HG03196 (cell line): Measurements from ENCODE around the gene CACNA2D3.
"Not testable (repeated sequence)": the region's sequence is repeated elsewhere in the genome, so short reads cannot be mapped to it uniquely, and the experiment has no call there.

Experiments used
- ATAC-seq: cut with Tn5 transposase; IDR thresholded peaks from one replicate; pipeline ENCODE4 v1.9.1; 2021; ENCODE audit not compliant: unreplicated experiment

Gene CACNA2D3

DNA sequence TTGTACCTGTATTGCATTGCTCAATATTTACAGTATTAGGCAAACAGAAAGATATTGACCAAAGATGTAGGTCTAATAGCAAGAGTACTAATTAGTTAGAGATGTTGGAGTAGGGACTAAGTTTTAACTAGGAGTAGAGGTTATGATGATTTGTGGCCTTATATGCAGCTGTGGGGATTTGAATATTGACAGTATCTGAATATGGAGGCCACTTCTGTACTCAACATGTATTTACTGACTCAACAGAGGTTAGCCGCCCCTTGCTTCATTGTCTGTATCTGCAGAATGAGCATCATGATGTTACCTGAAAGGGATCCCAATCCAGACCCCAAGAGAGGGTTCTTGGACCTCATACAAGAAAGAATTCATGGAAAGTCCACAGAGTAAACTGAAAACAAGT, 855.1 kb downstream of the CACNA2D3 start:
- no peak for ATAC-seq

DNA sequence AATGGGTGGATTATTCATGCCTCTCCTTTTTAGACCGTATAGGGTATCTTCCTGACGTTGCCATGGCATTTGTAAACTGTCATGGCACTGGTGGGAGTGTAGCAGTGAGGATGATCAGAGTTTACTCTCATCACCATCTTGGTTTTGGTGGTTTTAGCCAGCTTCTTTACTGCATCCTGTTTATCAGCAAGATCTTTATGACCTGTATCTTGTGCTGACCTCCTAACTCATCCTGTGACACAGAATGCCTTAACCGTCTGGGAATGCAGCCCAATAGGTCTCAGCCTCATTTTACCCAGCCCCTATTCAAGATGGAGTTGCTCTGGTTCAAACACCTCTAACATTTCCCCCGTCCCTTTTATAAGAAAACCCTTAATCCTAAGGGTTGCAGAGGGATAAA, 855.6 kb downstream of the CACNA2D3 start:
- ATAC-seq, result not testable (repeated sequence)

DNA sequence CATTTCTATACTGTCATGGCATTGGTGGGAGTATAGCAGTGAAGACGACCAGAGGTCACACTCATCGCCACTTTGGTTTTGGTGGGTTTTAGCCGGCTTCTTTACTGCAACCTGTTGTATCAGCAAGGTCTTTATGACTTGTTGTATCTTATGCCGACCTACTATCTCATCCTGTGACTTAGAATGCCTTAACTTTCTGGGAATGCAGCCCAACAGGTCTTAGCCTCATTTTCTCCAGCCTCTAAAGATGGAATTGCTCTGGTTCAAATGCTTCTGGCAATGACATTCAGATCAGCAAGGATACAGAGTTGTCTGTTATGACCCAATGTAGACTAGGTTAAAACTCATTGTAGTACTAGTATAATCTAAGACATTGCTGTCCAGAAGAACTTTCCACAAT, 860.5 kb downstream of the CACNA2D3 start:
- no peak for ATAC-seq

DNA sequence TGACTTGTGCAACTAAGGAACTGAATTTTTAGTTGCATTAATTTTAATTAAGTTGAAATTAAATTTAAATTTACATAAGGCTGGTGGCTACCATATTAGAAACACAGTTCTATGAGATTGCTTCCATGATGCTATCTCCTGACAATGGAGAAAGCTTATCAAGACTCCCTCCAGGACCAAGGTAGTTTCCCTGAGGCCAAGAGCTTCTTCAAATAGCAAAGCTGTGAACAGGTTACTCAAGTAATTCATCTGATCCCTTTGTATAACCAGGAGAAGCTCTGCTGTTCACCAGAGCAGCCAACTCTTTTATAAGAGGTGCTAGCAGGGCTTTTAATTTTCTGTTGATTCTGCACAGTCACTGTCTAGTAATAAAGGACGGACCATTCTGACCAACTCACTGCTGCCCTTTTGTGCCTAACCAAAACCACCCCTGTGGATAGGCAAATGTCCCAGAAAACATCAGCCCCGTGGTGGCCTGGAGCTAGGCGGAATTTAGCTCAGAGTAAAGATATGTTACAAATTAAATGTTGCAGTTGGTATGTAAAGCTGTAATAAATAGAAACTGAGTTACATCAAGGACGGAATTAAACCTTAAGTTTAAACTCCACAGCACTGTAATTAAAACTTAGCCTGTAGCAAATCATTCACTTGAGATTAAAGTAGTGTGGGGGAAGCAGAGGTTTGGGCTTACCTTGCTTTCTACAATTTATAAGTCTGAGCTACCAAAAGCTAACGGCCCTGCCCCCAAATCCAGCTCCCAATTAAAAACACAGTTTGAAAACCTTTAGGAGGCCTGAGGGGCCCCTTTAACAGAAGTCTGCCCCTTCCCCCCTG, 861.1 kb downstream of the CACNA2D3 start:
- no peak for ATAC-seq

DNA sequence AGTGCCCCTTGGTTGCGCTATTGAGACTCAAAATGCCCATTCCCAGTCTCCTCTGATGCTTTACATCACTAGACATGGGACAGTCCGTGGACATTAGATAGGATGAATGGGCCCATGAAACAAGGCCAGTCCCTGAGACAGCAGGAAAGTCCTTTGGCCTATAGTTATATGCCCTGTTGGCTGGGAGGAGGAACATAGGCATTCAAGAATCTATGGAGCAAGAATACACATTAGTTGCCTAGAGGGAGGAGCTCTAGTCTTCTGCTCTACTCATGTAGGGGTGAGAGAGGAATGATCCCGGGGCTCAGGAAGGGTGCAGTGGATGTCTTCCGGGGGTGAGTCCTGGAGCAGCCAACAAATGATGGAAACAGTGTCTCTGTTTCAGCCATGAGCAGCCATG, 863.5 kb downstream of the CACNA2D3 start:
- no peak for ATAC-seq

DNA sequence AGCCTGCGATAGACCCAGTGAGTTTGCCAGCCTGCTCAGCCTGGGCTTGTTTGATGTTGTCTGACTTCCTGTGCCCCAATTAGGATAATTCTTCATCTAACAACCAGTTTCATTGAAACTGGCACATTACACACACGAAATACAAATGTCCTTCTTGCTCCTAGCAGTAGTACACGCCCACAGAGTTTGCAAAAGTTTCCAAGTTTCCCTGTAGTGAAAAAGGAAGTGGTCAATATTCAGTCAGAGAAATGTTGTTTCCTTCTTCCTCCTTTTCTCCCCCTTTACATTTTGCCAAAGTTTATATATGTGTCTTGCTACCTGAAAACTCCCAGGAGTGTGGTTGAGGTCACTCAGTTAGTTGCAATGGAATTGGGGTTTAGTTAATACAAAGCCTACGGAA, 863.9 kb downstream of the CACNA2D3 start:
- no peak for ATAC-seq

DNA sequence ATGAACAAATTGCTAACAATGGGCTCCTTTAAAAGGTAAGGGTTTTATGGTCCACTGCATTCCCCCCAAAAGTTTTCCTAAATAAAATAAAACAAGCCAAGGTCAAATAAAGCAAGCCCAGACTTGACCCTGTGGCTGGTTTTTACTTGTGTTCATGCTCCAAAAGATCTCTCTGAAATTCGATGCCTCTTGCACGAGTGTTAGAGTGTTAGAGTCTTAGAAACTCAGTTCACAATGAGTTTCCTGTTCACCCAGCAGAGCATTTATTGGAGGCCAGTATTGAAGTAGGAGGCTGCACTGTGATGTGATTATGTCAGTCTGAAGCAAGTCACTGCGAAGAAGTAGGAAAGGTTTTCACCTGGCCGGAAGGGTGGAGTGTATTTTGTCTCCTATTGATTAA, 865.4 kb downstream of the CACNA2D3 start:
- ATAC-seq, result no peak

DNA sequence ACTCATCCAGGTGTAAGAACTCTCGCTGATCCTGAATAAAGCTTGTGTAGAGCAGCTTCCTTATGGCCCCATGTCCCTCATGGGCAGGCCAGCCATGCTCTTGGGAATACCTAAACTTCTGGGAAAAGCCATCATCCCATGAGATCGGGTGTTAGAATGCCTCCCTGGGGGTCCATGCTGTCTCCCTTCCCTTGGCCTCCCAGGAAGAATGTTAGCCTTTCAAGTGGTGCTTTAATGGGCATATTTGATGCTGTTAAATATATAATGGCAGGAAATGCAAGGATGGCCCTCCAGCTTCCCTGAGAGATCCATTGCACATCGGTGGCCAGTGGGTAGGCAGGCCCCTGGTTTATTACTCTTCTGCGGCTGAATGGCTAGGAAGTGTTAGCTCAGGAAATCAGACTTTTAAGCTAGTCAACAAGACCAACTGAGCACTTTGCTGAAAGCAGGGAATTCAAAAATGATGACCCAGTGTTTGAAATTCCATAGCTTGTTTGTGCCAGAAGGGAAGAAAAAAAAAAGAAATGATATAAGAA, 866.0 kb downstream of the CACNA2D3 start:
- no peak for ATAC-seq

DNA sequence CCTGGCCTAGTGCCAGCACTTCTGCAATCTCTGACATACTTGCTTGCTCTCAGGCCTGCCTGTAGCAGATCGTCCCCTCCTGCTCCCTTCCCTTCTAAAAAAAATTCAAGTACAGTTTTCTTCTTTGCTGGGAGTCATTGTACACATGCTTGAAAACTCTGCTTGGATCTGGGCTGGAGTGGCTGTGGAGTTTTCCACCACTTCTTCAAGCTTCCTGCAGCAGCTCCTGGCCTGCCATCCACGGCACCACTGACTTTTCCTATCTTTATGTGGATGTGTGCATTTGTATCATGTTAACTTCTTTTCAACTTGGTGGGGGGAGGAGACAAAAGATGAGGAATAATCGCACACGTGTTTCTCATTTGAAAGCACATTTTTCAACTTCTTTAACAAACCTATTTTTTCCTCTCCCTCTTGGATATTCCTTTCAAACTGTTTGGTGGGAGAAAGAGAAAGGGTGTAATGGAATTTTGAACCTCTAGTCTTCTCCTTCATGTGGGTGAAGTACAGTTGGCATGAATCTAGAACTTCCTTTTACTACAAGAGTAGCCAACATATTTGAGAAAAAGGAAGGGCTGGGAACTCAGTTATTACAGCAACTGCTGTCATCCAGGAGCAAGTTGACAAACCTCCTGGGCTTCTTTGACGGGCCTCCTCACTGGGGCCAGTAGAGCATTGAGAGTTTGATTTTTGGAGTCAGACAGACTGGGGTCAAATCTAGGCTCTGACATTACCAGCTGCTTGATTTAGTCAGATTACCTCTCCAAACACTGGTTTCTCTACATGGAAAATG, 866.7 kb downstream of the CACNA2D3 start:
- no peak for ATAC-seq

DNA sequence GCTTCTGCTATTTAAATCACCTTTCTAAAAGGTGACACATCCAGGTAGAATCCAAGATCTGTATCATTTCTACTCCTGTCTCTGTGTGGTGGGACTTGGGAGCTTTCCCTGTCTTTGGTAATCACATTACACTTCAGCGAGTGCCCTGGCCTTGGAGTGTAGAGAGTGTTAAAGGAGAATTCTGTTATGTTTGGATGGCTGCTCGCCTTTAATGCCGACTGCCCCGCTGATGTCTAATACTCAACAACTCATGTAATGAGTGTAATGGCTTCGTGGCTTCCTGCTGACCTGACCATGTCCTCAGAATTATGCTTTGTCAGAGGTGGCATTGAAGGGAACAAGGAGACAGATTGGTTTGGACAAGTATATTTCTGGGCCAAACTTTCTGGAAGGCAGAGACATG, 871.8 kb downstream of the CACNA2D3 start:
- no peak for ATAC-seq

DNA sequence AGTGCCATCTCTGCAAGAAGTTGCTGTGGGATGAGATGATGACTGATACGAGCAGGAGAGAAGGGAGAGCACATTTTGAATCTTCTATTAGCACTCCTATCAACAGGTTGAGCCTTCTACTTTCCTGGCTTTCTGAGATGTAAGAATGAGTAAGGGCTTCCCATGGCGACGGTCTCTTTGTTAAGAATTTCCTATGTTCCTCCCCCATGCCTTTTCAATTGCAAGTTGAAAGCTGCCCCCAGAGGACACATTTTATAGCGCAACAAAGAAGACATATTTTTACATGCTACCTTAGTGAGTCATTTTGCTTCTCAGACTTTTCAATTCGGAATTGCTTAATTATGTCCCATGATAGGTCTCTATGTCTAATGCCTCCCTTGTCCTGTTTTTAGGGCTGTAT, 876.8 kb downstream of the CACNA2D3 start:
- no peak for ATAC-seq

DNA sequence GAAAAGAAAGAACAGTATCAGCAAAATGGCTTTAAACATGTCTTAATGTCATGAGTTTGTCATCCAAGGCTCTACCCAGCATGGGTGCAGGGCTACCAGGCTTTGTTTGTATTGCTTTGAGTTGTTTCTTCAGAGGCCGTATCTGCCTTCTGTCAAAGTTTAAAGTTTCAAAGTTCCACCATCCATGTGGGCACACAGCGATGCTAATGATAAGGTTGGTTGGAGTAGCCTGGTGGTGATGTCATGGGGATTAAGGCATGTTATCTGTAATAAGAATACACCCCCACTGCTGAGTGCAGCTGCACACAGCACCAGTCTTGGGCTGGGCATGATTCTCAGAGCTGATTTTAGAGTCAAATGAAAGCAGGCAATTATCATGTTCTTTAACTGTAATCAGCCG, 877.5 kb downstream of the CACNA2D3 start:
- ATAC-seq, result no peak

DNA sequence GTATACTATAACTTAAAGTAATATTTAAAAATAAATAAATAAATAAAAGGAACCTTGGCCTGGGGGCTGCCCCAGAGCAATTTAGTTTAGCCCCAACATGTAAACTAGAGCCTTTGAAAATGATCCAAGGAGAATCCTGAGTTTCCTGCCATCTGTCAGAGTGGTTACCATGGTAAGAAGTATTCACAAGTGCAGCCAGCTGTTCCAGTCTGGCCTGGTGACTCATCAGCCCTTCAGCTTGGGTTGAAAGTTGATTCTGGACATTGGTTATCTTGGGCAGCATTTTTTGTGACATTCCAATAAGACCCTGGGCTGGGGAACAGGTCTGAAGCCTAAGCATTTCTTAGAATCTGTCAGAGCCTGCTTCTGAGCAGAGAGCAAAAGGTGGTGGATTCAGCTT, 878.2 kb downstream of the CACNA2D3 start:
- no peak for ATAC-seq

DNA sequence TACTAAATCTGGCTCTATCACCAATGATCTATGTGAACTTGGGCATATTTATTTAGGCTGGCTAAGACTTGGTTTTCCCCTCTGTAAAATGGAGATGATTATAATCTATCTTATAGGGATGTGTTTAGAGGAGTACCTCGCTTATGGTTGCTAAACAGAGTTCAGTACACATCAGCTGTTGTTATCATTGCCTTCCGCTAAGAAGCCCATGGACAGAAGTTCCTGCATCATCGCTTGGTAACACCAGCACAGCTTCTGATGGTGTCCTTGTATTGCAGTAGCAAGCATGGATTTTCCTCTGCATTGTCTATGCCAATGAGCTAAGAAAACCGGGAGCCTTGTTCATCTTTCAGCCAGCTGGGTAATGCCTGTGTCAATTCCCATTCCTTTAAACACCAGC, 878.6 kb downstream of the CACNA2D3 start:
- ATAC-seq, result no peak

DNA sequence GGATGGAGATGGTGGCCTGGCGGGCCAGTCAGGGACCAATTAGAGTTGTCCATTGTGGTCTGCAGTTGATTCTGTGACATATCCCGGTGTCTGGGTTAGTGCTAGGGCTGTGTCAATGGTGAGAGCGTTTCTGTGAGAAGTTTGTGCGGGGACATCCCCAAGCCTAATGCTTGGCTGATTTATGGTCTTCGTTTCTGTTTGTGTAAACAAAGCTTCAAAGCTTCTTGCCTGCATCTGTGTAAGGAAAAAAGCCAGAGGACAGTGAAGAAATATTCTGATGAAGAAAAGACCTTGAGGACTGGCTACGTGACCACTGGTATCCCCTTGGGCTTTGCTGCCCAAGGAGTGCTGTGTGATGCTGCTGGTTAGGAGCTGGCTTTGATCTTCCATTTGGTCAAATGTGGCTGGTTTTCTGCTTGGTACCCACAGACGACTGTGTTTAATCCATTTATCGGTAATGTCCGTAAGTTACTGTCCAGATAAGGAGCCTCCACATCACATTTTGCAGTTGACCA, 880.1 kb downstream of the CACNA2D3 start:
- no peak for ATAC-seq

DNA sequence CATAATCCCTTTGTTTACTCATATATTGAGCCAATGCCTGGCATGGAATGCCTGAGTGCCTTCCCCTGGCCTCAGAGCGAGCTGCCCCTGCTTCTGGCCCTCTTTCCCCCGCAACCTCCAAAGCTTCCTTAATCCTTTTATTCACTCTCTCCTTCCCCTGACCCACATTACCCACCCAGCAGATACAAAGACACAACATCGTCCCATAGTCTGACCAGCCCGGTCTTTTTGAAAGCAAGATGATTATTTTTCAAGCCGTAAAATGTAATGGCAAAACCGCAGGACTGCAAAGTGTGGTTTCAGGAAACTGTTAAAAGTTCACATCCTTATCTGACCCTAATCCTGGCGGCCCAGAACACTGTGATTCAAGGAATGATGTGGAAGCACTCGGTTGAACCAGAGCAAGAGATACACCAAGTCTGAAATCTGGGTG, 883.9 kb downstream of the CACNA2D3 start:
- no peak for ATAC-seq

DNA sequence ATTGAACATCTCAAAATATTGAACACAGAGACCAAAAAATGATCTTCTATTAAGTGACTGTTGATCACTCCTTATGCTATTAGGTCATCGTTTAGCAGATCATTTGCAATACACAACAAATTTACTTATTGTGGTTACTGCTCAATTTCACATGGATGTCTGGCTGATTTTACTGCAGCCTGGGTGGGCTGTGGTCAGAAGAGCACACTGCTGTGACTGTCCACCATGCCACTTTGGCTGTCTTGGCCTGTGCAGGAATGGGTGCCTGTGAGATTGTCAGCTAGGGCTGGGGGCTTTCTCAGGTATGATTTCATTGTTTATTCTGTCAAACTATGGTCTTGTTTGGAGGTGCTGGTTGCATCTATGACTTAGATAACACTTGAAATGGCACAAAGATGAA, 885.6 kb downstream of the CACNA2D3 start:
- ATAC-seq, result no peak

DNA sequence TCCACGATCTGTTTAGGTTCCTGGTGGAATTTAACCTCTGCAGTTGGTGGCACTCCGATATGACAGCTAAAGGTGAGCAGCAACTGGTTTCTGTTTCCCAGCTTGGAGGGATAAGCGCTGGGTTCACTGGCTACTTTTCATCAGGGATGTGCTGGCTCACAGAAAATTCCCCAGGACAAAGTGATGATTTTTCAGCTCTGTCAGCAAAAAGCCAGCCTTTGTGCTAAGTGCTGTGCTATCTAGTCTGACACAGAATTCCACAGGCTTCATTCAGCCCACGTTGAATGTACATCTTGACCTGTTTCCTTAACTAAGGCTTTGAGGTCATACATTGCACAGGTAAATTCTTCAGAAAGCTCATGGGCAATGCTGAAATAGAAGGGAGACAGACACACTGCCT, 887.0 kb downstream of the CACNA2D3 start:
- ATAC-seq, result no peak

DNA sequence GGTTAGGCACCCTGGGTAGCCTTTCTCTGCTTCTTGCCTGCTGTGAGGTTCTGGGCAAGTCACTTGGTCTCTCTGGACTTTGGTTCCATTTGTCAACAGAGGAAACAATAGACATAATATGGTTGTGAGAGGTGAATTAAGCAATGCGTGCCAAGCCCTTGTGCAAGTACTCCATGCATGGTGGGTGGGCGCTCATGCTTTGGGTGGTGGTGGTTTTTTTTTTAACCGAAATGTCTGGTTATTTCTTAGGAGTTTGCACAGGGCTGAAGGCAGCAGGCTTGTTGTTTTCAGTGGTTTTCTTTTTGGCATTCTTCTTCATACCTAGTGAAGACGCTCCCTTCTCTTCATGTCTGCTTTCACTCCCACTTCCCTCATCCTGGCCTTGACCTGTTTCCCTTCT, 889.7 kb downstream of the CACNA2D3 start:
- no peak for ATAC-seq

DNA sequence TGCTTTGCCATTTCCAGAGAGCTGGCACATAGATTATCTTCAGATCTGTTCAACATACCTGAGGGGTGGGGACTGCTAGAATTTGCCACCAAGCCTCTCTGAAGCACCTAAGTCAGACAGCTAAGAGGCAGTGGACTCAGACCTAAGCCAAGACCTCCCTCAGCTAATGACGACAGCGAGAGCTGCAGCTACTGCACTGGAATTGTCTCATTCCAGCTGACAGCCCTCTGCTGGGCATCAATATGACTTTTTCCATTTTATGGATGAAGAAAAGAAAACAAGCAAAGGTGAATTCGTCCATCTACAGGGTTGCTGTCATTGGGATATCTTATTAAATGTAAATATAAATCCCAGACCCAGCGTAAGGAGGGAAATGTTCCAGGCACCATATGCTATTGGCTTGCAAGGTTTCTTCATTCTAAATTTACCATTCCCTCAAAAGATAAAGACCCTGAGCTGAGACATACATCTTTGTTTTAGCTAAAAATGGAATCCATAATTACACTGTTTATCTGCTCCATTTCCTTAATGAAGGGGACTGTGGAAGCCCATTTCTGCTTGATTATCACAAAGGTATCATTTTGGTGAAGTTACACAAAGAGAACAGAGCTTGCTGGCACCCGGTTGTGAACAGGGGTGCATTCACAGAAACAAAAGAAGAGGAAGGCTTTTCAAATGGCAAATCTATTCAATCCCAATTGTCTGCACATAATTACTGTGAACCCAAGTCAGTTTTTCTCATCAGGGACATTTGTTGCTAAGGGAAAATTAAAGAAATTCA, 891.0 kb downstream of the CACNA2D3 start:
- no peak for ATAC-seq

DNA sequence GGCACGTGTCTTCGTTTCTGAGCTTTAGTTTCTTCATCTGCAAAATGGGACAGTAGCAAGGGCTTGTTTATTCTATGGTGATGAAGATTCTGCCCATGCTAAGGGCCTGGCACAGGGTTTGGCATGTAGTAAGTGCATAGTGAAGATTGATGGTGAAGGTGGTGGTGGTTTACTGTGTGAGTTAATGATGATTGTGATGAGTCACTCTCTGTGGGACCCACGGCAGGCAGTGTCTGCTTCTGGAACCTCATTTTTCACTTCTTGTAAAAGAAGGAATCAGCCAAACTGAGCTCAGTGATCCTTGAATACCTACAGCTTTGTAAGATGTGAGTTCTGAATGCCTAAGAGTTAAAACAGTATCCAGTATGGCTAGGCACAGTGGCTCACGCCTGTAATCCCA, 891.7 kb downstream of the CACNA2D3 start:
- ATAC-seq, result no peak
